GM20000 (cell line): Measurements from ENCODE around the gene PGS1.

ENCODE experiments used
- DNase-seq: peaks from one replicate; pipeline ENCODE4 v3.0.0; 2012; ENCODE audit warnings: low spot score
- TF ChIP-seq, protein P1 (sequence below): IDR thresholded peaks from 2 replicates; pipeline ENCODE4 v1.5.1; 2012; ENCODE audit warnings: mild to moderate bottlenecking, control low read depth; ENCODE audit errors: extremely low read depth, missing control alignments

Gene PGS1

DNA sequence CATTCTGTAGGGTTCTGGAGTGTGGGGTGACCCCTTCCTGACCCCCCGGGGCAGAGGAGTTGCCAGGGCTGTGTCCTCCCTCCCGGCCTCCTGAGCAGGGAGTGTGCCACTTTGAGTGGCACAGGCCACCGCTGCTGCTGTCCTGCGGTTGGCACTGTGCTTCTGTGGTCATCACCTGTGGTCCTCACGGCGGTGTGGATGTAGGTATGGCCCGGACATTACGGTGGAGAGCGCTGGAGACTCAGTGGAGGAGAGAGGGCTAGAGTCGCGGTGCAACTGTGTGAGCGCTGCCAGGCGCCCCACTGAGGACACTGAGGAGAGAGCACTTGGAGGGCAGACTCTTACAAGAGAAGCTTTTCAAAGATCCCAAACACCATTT is 39.1 kb downstream of the PGS1 start:
- no peak for DNase-seq
- TF ChIP-seq, protein P1, sequence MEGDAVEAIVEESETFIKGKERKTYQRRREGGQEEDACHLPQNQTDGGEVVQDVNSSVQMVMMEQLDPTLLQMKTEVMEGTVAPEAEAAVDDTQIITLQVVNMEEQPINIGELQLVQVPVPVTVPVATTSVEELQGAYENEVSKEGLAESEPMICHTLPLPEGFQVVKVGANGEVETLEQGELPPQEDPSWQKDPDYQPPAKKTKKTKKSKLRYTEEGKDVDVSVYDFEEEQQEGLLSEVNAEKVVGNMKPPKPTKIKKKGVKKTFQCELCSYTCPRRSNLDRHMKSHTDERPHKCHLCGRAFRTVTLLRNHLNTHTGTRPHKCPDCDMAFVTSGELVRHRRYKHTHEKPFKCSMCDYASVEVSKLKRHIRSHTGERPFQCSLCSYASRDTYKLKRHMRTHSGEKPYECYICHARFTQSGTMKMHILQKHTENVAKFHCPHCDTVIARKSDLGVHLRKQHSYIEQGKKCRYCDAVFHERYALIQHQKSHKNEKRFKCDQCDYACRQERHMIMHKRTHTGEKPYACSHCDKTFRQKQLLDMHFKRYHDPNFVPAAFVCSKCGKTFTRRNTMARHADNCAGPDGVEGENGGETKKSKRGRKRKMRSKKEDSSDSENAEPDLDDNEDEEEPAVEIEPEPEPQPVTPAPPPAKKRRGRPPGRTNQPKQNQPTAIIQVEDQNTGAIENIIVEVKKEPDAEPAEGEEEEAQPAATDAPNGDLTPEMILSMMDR = no peak

DNA sequence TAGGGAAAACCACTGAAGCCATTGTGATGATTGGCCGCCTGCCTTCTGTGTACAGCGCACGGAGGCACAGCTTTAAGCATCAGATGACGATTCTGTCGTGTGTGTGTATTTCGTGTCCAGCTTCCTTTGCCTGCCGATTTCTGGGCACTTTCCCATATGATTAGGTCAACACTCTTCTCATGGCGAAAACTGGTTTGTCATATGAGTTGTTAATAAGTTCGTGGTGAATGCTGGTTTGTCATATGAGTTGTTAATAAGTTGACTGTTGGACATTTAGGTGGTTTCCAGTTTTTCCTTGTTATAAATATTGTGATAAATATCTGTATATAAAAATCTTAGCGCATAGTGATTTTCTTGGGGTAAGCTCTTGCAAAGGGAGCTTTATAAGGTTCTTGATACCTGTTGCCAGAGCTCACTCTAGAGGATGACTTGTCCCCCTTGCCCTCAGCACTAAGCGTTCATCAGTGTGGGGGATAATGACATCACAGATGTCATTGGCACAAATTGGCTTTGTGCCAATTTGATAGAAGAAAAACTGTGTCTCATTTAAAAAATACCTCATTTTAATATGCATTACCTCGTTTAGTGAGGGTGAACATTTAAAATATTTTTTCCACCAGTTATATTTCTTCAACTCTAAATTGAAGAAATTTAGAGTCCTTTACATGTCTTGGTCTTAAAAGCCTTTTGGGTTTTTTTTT is 40.0 kb downstream of the PGS1 start:
- TF ChIP-seq, protein P1 = no peak
- no peak for DNase-seq

DNA sequence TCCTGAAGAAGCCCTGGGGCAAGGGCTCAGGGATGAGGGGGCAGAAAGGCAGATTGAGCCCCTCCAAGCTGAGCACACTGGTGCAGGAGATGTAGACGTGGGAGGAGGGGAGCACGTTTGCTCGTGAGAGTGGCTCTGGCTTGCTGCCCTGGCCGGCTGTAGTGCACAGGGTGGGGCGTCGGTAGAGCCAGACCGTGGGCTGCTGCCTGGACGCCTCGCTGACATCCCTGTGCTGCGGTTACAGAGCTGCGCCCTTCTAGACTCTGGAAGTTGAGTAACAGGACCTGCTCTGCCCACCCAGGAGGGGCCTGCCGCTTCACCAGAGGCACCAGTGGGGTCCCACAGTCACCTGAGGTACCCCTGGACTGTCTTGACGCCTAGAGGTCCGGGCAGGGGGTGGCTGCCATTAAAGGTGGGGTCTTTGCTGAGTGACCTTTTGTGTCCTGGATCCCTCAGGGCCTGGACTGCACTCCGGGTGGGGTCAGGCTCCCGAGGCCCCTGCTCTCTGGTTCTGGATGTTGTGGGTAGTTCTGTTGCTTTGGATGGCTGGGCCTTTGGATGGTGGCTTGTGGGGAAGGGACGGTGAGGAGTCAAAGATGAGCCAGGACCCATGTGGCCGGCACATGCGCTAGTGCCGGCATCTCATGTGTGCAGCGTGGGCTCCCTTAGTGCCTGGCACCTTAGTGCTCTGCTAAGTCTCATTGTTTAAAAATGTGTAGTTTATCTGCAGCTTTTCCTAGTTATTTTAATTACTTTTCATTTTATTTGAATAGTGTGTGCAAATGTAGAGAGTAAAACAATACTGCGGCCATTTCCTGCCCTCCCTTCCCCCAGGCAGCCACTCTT is 41.7 kb downstream of the PGS1 start:
- TF ChIP-seq, protein P1 = no peak
- DNase-seq = no peak

DNA sequence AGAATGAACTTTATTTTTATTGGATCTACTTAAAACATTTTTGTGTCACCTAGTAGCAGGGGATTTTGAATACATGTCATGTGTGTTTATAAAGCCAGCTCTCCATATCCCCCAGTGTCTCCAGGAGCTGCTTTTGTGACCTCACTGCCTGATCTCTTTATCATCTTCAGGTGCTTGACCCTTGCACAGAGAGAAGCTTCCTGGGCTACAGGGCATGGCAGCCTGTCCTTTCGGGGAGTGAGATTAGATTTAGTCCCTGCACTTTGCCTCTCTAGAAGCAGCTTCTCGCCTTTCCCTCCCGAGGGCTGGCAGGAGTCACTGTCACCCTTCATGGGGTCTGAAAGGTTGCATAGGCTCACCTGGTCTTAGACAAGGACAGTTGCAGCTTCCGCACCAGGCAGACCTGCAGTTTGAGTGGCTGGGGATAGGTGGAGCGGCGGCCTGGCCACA is 42.7 kb downstream of the PGS1 start:
- TF ChIP-seq, protein P1 = no peak
- no peak for DNase-seq

DNA sequence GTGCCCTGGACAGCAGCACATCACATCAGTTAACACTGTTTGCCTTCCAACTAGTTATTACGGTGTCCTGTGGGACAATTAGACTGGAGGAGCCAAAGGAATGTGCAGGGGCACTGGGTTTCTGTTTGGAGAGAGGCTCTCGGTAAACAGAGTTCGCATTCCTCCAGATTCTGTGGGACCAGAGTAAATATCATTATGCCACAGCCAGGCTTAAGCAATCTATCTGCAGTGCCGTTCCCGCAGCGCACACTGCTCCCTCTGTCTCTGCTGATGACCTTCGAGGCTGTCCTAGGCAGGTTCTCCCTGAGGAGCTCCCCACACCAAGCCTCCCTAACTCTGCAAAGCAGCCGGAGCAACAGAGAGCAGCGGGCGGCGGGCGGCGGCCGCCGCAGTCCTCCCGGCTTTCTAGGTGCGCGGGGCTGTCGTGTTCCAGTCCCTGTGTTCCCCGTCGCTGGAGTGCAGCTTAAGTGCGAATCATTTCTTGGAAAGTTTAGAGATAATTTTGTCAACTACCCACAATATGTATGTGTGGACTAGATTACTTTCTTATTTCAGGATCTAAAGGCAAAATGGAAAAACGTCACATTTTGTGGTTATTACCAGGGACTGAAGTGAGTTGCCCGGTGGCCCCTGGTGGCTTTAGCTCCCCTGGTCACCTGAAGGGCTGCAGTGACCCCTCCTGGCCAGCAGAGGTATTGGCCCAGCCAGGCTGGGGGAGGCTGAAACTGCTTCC is 43.3 kb downstream of the PGS1 start:
- DNase-seq = peak; percentile 93
- TF ChIP-seq, protein P1 = peak; percentile 94

DNA sequence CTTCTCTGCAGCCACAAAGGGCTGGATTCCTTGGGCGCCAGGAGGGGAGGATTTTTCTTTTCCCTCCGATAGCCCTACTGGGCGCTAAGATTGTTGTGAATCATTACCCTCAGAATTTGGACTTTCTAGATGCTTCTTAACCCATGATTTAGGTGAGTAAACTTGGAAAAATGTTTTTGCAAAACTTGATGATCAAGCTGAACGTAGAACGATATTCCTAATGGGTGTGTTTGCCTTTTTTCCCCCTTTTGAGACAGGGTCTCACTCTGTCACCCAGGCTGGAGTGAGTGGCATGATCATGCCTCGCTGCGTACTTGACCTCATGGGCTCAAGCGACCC is 43.8 kb downstream of the PGS1 start:
- TF ChIP-seq, protein P1 = no peak
- no peak for DNase-seq
